OCI-LY1 (cell line): ENCODE data around the gene FRMD5.

Experiments used
- H2AFZ ChIP-seq: fragments of 200-600 bp; sonication (generic), shearing (Covaris generic); 2 replicates; pipeline ENCODE4 v1.6.0; 2014; ENCODE audit warnings: antibody characterized with exemption, mild to moderate bottlenecking, low read length
- H3F3A ChIP-seq: fragments of 200-600 bp; sonication (generic), shearing (Covaris generic); 2 replicates; pipeline ENCODE4 v1.6.0; 2014; ENCODE audit warnings: mild to moderate bottlenecking, antibody characterized with exemption, low read length, moderate library complexity; ENCODE audit not compliant: insufficient read depth
- H3K27ac ChIP-seq: fragments of 200-600 bp; sonication (generic); 2 replicates; pipeline ENCODE4 v1.5.1; 2014; ENCODE audit warnings: low read length, mixed run types, mild to moderate bottlenecking, low read depth; ENCODE audit not compliant: poor library complexity, severe bottlenecking
- H3K27me3 ChIP-seq: fragments of 200-600 bp; sonication (generic); 2 replicates; pipeline ENCODE4 v1.6.0; 2014; ENCODE audit warnings: antibody characterized with exemption, mild to moderate bottlenecking, low read length, moderate library complexity; ENCODE audit not compliant: insufficient read depth
- H3K36me3 ChIP-seq: fragments of 200-600 bp; sonication (generic); 2 replicates; pipeline ENCODE4 v1.6.1; 2014; ENCODE audit warnings: mild to moderate bottlenecking, antibody characterized with exemption, low read length, moderate library complexity, mixed read lengths; ENCODE audit not compliant: insufficient read depth
- H3K4me1 ChIP-seq: fragments of 200-600 bp; sonication (generic); 2 replicates; pipeline ENCODE4 v1.5.1; 2014; ENCODE audit warnings: mild to moderate bottlenecking, low read length, moderate library complexity; ENCODE audit not compliant: insufficient read depth, severe bottlenecking
- H3K4me2 ChIP-seq: fragments of 200-600 bp; sonication (generic), shearing (Covaris generic); 2 replicates; pipeline ENCODE4 v1.6.1; 2014; ENCODE audit warnings: low read length
- H3K4me3 ChIP-seq: fragments of 200-600 bp; sonication (generic); 2 replicates; pipeline ENCODE4 v1.5.1; 2014; ENCODE audit warnings: low read length, low read depth, mild to moderate bottlenecking, mixed read lengths; ENCODE audit not compliant: poor library complexity, severe bottlenecking
- H3K79me2 ChIP-seq: fragments of 200-600 bp; shearing (Covaris generic); 2 replicates; pipeline ENCODE4 v1.6.1; 2016; ENCODE audit warnings: mixed run types, low read length, mixed read lengths; ENCODE audit not compliant: insufficient read depth
- H3K9ac ChIP-seq: fragments of 200-600 bp; sonication (generic), shearing (Covaris generic); 2 replicates; pipeline ENCODE4 v1.6.1; 2014; ENCODE audit warnings: mild to moderate bottlenecking, low read length, mixed read lengths
- H3K9me2 ChIP-seq: fragments of 200-600 bp; sonication (generic), shearing (Covaris generic); 2 replicates; pipeline ENCODE4 v1.6.1; 2014; ENCODE audit warnings: low read depth, mild to moderate bottlenecking, low read length, mixed read lengths
- H3K9me3 ChIP-seq: fragments of 200-600 bp; shearing (Covaris generic); 2 replicates; pipeline ENCODE4 v1.6.1; 2014; ENCODE audit warnings: low read length, mixed read lengths
- H4K20me1 ChIP-seq: fragments of 200-600 bp; sonication (generic), shearing (Covaris generic); 2 replicates; pipeline ENCODE4 v1.6.0; 2016; ENCODE audit warnings: mild to moderate bottlenecking, low read length; ENCODE audit not compliant: insufficient read depth
- CTCF ChIP-seq: fragments of 200-600 bp; sonication (generic), shearing (Covaris generic); IDR thresholded peaks from 2 replicates; pipeline ENCODE4 v1.5.1; 2017; ENCODE audit warnings: mild to moderate bottlenecking, antibody characterized with exemption, low read length, moderate library complexity, mixed read lengths
- EZH2 ChIP-seq: fragments of 200-600 bp; sonication (generic), shearing (Covaris generic); IDR thresholded peaks from 2 replicates; pipeline ENCODE4 v1.8.0; 2017; ENCODE audit warnings: borderline replicate concordance, mixed run types, mild to moderate bottlenecking, antibody characterized with exemption, low read length, moderate library complexity, mixed read lengths

FRMD5 gene

GRCh38 chr15:44145495-44145894 lies 49.6 kb downstream of the FRMD5 start:
- Histone ChIP-seq H2AFZ (no peak overlapping the region), H3K27ac (no peak overlapping the region), H3K9me2 (no peaks in the 10 kb centered on the region), H4K20me1 (no peaks in the 10 kb centered on the region), H3K27me3 (no peaks in the 10 kb centered on the region), H3K4me3 (no peak overlapping the region), H3F3A (no peaks in the 10 kb centered on the region), H3K9me3 (no peaks in the 10 kb centered on the region), H3K4me2 (no peak overlapping the region), H3K79me2 (no peaks in the 10 kb centered on the region), H3K4me1 (peaks cover 8% of the 10 kb centered on the region), H3K9ac (no peak overlapping the region), H3K36me3 (no peaks in the 10 kb centered on the region)
- TF ChIP-seq CTCF = no peak
- no peak for TF ChIP-seq EZH2

GRCh38 chr15:44144992-44145391 lies 50.1 kb downstream of the FRMD5 start:
- Histone ChIP-seq H3K4me2 (no peak overlapping the region), H3K4me1 (peaks cover 8% of the 10 kb centered on the region), H3K9ac (no peak overlapping the region), H3F3A (no peaks in the 10 kb centered on the region), H3K9me3 (no peaks in the 10 kb centered on the region), H2AFZ (no peak overlapping the region), H3K4me3 (no peak overlapping the region), H4K20me1 (no peaks in the 10 kb centered on the region), H3K79me2 (no peaks in the 10 kb centered on the region), H3K27me3 (no peaks in the 10 kb centered on the region), H3K9me2 (no peaks in the 10 kb centered on the region), H3K36me3 (no peaks in the 10 kb centered on the region), H3K27ac (no peak overlapping the region)
- TF ChIP-seq EZH2 (no peak), CTCF (no peak)

GRCh38 chr15:44144184-44144583 lies 50.9 kb downstream of the FRMD5 start:
- Histone ChIP-seq H3K4me2 (no peak overlapping the region), H3K79me2 (no peaks in the 10 kb centered on the region), H3K9me2 (no peaks in the 10 kb centered on the region), H3K4me3 (no peak overlapping the region), H3K36me3 (no peaks in the 10 kb centered on the region), H3K27ac (no peak overlapping the region), H3F3A (no peaks in the 10 kb centered on the region), H3K9me3 (no peaks in the 10 kb centered on the region), H3K4me1 (peaks cover 8% of the 10 kb centered on the region), H3K9ac (no peak overlapping the region), H2AFZ (no peak overlapping the region), H4K20me1 (no peaks in the 10 kb centered on the region), H3K27me3 (no peaks in the 10 kb centered on the region)
- TF ChIP-seq CTCF (no peak), EZH2 (no peak)
